Stimulated activated CD4-positive, alpha-beta T cell treated with anti-CD3 and anti-CD28 coated beads, Interleukin-4, amount 100 ng/mL, for 4 hours (primary cell): ENCODE results near the gene INTS6.
"Not testable (repeated sequence)": the region's sequence is repeated elsewhere in the genome, so short reads cannot be mapped to it uniquely, and the experiment has no call there.

Experiments
- DNase-seq, 2 experiments: peaks; one replicate each; pipeline ENCODE4 v3.0.0-alpha.2; 2020

The INTS6 gene

GRCh38 chr13:51455532-51455931 lies 2.7 kb upstream of the INTS6 start:
- DNase-seq: no peak

DNA sequence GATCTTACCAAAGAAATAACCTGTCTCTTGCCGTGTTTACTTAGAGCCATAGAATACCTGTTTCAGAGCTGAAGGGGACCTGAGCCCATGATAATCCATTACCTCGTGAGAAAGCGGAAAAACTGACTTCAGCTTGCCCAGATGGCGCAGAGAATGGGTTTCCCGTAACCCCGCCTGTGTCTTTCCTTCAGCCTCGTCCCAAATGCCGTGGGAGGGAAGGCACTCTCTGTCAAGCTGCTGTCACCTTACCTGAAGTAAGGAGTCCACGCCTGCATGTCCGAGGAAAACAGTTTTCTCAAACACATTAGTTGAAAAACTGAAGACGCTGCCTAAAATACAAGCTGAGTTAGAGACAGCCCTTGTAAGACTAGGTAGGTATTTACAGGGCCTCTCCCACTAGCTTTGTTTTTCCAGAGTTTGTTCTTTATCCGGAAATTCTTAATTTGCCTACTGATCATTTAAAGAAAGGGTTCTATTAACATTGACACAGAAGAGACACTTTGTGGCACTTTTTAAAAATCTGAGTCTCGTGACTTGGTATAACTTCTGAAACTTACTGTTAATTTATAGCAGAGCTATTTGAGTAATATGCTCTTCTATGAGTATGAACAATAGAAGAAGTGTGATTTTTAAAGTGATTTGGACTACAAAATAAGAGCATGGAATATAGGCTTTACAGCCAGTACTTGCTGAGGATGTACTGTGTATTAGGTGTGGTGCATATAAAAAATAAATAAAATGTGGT lies 1.3 kb upstream of the INTS6 start:
- peak; percentile 25 to 67 for DNase-seq

DNA sequence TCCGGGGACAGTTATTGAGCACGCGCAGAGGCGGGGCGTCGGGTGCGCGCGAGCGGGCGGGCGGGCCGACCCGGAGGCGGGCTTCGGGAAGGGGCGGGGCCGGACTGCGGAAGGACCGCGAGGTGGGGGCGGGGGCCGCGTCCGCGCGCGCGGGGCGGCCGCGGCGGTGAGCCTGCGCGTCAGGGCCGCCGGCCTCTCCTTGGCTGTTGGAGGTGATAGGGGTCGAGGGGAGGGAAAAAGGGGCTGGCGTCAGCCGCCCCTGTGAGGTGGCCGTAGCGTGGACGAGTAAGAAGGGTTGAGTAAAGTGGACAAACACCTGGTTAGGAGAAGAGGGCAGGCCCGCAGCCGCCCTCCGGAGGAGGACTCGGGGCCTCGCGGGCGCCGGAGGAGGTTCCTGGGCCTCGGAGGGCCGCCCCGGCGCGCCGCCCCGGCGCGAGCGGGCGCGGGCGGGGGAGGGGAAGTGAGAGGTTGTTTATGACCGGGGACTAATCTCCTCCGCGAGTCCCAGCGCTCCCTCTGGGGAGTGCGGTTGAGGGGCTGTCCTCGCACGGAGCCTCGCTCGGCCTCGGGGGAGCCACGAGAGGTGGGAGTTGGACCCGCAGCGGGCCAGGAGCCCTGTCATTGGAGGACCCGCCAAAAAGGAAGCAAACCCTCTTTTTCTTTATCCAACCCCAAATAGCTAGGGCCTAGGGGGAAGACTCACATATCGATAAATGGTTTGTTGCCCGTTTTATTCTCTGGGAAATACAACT lies 547 bp upstream of the INTS6 start:
- peak; percentile 80 to 81 for DNase-seq

DNA sequence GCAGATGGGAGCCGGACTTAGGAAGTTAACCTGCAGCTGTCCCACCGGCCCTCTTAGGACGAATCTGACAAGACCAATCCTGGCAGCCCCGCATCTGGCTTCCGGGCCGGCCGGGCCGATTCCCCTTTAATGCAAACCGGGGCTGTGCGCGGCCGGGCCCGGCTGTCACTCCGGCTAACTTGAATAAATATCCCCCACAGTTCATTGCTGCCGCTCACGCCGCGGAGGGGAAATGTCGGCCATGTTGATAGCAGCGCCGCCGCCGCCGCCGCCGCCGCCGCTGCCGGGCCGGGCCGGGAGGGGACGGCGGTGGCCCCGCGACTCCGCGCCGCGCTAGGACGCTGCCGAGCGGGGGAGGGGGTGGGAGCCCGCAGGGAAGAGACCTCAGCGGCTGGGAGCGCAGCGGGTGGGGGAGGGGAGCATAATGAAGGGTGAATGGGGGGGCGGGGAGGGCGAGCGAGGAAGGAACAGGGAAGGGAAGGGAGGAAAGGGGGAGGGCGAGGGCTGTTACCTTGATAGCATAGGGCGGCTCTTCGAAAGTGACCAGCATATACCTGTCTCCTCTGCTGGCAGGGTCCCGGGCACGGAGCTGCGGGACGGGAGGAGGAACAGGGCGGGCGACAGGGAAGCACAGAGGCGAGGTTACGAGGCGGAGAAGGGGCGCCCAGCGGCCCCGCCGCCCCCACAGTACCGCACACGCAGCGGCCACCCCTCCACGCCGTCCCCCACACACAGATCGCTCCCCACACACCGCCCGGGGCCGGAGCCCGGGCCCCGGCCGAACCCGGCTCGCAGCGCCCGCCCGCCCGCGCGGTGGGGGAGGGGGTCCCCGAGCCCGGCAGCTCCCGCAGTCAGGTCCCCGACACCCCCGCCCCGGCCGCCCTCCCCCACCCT lies 1.1 kb downstream of the INTS6 start:
- DNase-seq: peak; percentile 69 to 71

DNA sequence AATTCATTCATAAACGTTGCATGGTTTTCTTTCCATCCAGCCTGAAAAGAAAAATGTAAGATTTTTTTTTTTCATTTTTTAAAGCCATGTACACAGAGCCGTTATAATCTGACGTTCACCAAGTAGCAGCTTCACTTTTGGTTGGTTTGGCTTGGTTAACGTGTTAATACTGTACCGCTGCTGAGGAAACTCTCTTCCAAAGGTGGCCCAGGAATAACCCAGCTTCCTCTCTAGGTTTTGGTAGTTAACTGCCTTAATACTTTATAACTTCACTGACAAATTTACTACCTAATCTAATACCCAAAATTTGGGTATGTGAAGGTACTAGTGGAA lies 1.7 kb downstream of the INTS6 start:
- DNase-seq: no peak

DNA sequence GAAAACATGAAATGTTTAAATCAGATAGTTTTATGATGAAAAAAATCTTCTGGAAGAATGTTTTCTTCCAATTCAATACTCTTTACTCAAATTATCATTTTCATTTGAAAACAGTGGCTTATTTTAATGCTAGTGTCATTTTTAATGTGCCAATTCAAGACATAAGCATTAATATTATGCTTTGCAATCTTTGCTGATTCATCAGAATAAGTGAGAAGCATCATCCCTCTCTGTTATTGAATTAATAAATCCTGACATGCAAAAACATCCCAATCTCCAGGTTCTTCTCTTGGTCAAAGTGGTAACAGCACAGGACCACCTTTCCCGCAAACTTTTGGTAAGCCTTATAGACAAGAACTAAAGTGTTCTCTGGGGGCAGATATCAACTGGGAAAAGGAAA lies 3.8 kb downstream of the INTS6 start:
- DNase-seq: no peak

DNA sequence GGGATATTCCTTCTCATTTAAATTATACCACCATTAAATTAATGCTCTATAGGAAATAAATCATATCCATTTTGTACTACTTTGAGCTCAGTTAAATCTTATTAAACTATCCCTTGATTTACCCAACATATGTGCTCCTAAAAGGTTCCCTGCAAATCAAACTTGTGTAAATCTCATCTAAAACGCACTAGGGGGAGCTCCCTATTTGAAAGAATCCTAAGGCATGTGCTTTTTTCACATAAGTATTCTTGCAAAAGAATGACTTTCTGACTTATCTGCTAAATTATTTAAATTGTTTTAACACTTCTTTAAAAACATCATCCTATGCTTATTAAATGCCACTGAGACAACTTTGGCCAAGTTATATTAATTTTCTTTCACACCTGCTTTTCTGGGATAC lies 7.9 kb downstream of the INTS6 start:
- no peak for DNase-seq

GRCh38 chr13:51440381-51440780 lies 12.5 kb downstream of the INTS6 start:
- DNase-seq: no peak

- no peak for DNase-seq
Measured at GRCh38 chr13:51437550-51438127, 15.2 kb downstream of the INTS6 start.

GRCh38 chr13:51435002-51435578 lies 17.7 kb downstream of the INTS6 start:
- DNase-seq: no peak

DNA sequence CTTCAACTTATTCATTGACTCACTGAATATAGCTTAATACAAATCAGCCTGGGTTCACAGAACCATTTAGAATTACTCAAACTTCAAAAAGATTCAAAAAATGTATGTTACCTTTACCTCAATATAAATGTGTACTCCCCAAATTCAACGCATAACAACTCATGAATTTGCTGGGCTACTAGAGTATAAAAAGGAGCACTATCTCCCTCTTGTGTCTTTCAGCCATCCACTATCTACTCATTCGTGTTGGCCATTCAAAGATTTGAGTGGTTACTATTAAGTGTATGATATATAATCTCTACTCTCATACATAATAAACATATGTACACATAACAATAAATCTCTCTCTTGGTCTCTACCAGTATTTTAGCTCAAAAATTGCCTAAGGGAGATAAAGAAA lies 20.3 kb downstream of the INTS6 start:
- no peak for DNase-seq

GRCh38 chr13:51426982-51427381 lies 25.9 kb downstream of the INTS6 start:
- no peak for DNase-seq

DNA sequence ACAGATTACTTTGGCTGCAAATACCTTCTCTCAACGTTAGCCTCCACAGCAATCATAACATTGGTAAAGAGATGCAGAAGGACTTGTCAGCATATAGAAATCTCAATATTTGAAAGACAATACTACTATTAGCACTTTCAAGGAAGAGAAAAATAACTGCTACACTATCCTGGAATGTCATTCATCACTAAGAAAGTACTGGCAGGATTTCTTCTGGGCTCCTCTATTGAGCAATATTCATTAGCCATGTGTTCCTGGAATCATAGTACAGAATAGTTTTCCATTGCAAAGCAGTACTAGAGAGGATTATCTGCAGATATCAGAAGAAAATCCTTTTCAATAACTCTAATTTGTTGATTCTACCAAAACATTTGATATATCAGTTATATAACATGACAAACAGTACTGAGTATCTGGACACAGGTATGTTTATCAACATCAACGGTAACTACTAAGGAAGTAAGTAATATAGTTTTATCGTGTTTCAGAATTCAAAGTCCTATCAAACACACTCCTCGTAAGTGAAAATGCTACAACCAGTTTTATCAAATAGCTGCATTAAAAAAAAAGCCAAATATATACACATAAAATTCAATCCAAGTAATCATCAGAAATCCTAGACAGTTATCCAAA lies 27.3 kb downstream of the INTS6 start:
- no peak for DNase-seq

DNA sequence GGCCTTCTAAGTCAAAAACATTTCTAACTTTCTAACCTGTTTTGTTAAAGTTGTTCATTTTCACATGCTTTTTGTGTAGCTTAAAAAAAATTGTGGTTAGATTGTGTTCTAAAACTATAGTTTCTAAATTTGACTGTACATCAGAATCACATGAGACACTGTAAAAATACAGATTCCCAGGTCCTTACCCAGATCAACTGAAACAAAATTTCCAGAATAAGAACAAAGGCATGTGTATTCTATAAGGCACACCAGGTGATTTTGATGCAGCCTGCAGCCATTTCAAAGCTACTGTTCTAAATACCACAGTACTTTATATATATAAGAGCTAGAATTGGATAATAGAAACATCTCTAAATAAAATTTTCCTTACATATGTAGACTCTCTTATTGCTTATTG lies 29.1 kb downstream of the INTS6 start:
- DNase-seq: no peak

DNA sequence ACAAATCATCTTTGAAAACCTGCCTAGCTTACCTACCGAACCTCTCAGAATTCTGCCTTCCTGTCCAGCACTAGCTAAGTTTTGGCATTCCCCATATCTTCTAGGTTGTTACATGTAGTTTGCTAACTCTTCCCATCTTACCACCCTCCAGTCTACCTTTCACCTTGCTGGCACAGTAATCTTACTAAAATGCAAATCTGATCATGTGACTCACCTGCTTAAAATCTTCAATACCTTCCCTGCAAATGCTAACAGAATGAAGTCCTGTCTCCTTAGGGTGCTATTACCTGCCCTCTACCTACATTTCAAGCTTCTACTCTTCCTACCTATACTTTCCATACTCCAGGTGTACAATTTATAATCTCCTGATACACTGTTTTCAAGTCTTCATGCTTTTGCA lies 30.4 kb downstream of the INTS6 start:
- no peak for DNase-seq

DNA sequence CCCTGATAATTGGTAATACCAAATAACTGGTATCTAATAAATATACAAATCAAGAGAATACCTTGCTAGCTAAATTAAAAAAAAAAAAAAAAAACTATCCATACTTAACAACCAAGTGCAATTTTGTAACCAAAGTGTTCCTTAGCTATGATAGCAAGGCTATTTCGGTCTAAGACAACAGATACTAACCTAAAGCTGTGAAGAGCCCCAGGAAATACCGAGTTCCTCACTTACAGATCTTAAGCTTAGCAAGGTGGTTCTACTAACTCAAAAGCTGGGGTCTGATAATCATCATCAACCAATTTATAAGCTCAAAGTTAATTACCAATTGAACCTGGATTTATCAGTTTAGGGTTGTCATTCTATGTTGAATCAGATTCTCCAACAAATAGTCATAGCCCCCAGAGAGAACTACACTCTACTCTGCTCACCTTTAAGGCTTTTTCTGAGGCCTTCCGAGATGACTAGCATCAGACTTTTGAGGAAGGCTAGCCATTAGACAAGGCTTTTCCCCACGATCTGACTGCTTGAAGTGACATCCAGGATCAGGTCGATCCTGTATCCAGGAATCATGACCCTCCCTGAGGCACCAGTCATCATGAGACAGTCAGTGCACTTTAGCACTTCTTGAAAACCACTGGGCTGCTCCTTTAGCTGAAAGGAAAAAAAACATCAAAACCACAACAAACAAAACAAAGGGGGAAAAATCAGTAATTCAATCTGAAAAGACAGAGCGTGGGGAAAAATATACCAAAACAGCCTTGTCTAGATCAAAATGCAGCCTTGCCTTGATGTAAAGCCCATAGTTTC lies 31.9 kb downstream of the INTS6 start:
- DNase-seq: no peak

DNA sequence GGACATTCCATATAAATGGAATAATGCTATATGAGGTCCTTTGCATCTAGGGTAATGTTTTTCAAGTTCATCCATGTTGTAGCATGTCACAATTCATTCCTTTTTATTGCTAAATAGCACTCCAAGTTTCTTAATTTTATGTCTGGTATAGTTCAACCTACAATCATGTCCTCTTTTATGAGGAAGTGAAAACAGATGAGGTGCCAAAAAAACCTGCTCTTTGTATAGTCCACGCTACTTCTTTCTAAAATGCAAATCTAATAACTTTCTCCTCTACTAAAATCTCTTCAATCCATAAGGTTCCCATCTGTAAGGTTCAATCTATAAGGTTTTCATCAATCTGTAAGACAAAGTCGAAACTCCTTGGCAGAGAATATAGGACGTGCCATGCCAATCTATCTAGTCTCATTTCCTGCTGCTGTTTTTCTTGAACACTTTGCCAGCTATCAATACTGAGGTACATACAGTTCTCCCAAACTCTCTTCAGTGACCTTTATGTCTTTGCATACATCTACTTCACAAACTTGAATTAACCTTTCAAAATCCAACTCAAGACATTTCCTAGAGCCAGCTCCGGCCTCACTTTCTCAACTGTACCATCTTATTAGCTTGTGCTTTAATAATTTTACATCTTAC lies 33.7 kb downstream of the INTS6 start:
- no peak for DNase-seq

DNA sequence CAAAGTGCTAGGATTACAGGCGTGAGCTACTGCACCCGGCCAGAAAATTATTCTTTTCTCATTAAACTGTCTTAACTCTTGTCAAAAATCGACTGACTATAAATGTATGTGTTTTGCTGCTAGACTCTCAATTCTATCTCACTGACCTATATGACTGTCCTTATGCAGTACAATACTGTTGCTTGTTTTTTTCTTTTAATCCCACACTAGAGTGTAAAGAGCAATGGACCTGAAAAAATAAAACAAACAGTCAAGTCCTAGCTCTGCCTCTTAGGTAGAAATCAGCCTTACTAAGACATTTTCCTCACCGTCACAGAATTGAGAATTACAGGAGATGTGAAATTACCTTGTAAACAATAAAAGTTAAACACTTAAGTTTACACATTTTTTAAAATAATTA lies 35.1 kb downstream of the INTS6 start:
- DNase-seq: no peak

GRCh38 chr13:51416107-51416506 lies 36.7 kb downstream of the INTS6 start:
- DNase-seq: no peak

GRCh38 chr13:51415339-51415738 lies 37.5 kb downstream of the INTS6 start:
- not testable (repeated sequence) for DNase-seq

- no peak for DNase-seq
Measured at GRCh38 chr13:51412431-51412830, 40.4 kb downstream of the INTS6 start.
